GM23338 (cell line): ENCODE measurements around the gene RAB40B. TPM values are rescaled to one million over a fixed set of nuclear protein-coding genes. Genes with fewer than 3 reads are reported as not detected.

Experiments
- ATAC-seq: fragments of 200-7000 bp; cut with Tn5 transposase; 3 replicates; pipeline ENCODE4 v1.9.1; 2020
- DNase-seq: peaks from one replicate; pipeline ENCODE4 v3.0.0-alpha.2; 2015; ENCODE audit warnings: low spot score
- H2AFZ ChIP-seq: fragments of 200-600 bp; sonication (generic); 2 replicates; pipeline ENCODE4 v1.8.0; 2016; ENCODE audit warnings: antibody characterized with exemption, mild to moderate bottlenecking, moderate library complexity
- H3F3A ChIP-seq: fragments of 200-600 bp; sonication (generic); replicated peaks from 2 replicates; pipeline ENCODE4 v1.8.0; 2017; ENCODE audit warnings: antibody characterized with exemption, mixed run types, low read depth
- H3K27ac ChIP-seq: fragments of 200-600 bp; sonication (generic); 2 replicates; pipeline ENCODE4 v1.6.1; 2016; ENCODE audit warnings: low read depth
- H3K27me3 ChIP-seq: fragments of 200-600 bp; sonication (generic); 2 replicates; pipeline ENCODE4 v1.8.0; 2016; ENCODE audit warnings: mild to moderate bottlenecking, mixed run types, moderate library complexity; ENCODE audit not compliant: insufficient read depth
- H3K36me3 ChIP-seq: fragments of 200-600 bp; sonication (generic); 2 replicates; pipeline ENCODE4 v1.8.0; 2016; ENCODE audit warnings: mild to moderate bottlenecking; ENCODE audit not compliant: insufficient read depth
- H3K4me1 ChIP-seq: fragments of 200-600 bp; sonication (generic); 2 replicates; pipeline ENCODE4 v1.8.0; 2016; ENCODE audit warnings: mild to moderate bottlenecking, moderate library complexity; ENCODE audit not compliant: insufficient read depth
- H3K4me2 ChIP-seq: fragments of 200-600 bp; sonication (generic); 2 replicates; pipeline ENCODE4 v1.7.1; 2017; ENCODE audit warnings: mixed run types
- H3K4me3 ChIP-seq: fragments of 200-600 bp; sonication (generic); 2 replicates; pipeline ENCODE4 v1.6.1; 2016; ENCODE audit warnings: mixed run types
- H3K79me2 ChIP-seq: fragments of 200-600 bp; sonication (generic); replicated peaks from 2 replicates; pipeline ENCODE4 v1.8.0; 2017; ENCODE audit warnings: mild to moderate bottlenecking; ENCODE audit not compliant: insufficient read depth
- H3K9me2 ChIP-seq: fragments of 200-600 bp; sonication (generic); 2 replicates; pipeline ENCODE4 v1.8.0; 2017; ENCODE audit not compliant: insufficient read depth
- H4K20me1 ChIP-seq: fragments of 200-600 bp; sonication (generic); replicated peaks from 2 replicates; pipeline ENCODE4 v1.8.0; 2017; ENCODE audit warnings: mild to moderate bottlenecking; ENCODE audit not compliant: insufficient read depth
- H3K27ac Mint-ChIP-seq: 2 replicates; pipeline ENCODE4 v1.8.0; 2020; ENCODE audit warnings: inconsistent platforms, mild to moderate bottlenecking, moderate library complexity, mixed read lengths
- H3K27me3 Mint-ChIP-seq: 3 replicates; pipeline ENCODE4 v1.8.0; 2022; ENCODE audit warnings: low read depth, mild to moderate bottlenecking, moderate library complexity, mixed read lengths, inconsistent platforms; ENCODE audit not compliant: insufficient read depth, poor library complexity
- H3K36me3 Mint-ChIP-seq: 3 replicates; pipeline ENCODE4 v1.8.0; 2021; ENCODE audit warnings: low read depth, mild to moderate bottlenecking, inconsistent platforms, moderate library complexity, mixed read lengths
- H3K4me1 Mint-ChIP-seq: 3 replicates; pipeline ENCODE4 v1.8.0; 2020; ENCODE audit warnings: mild to moderate bottlenecking, inconsistent platforms, mixed read lengths
- H3K4me3 Mint-ChIP-seq: 3 replicates; pipeline ENCODE4 v1.8.0; 2021; ENCODE audit warnings: moderate library complexity, mild to moderate bottlenecking, inconsistent platforms, mixed read lengths
- H3K9me3 Mint-ChIP-seq: 3 replicates; pipeline ENCODE4 v1.8.0; 2020; ENCODE audit warnings: moderate library complexity, mild to moderate bottlenecking, inconsistent platforms, mixed read lengths
- CREB1 ChIP-seq: fragments of 250-450 bp; sonication (Bioruptor Pico); IDR thresholded peaks from 2 replicates; pipeline ENCODE4 v1.5.0; 2020; ENCODE audit warnings: low read depth, mild to moderate bottlenecking, moderate library complexity
- CTCF ChIP-seq, 2 experiments: fragments of 200-600 bp in 1 of 2; sonication (generic) in 1 of 2; conservative IDR thresholded peaks; 2 replicates each; pipeline versions ENCODE4 v1.5.1 to v1.6.1; 2016 to 2017; ENCODE audit warnings: antibody characterized with exemption in 2 of 2, low read depth in 2 of 2, mild to moderate bottlenecking in 2 of 2, moderate library complexity in 1 of 2
- ETS1 ChIP-seq: IDR thresholded peaks from 2 replicates; pipeline ENCODE4 v1.6.1; 2016; ENCODE audit warnings: antibody characterized with exemption
- EZH2 ChIP-seq: fragments of 200-600 bp; sonication (generic); IDR thresholded peaks from one replicate; pipeline ENCODE4 v1.8.0; 2017; ENCODE audit warnings: antibody characterized with exemption, mild to moderate bottlenecking, low read depth; ENCODE audit not compliant: unreplicated experiment
- JUNB ChIP-seq: IDR thresholded peaks from one replicate; pipeline ENCODE4 v1.6.1; 2016; ENCODE audit warnings: antibody characterized with exemption; ENCODE audit not compliant: unreplicated experiment
- NANOG ChIP-seq: IDR thresholded peaks from 2 replicates; pipeline ENCODE4 v1.6.1; 2016; ENCODE audit warnings: antibody characterized with exemption, borderline replicate concordance
- STAT1 ChIP-seq: IDR thresholded peaks from one replicate; pipeline ENCODE4 v1.6.1; 2016; ENCODE audit warnings: antibody characterized with exemption; ENCODE audit not compliant: unreplicated experiment
- ZNF114 ChIP-seq: fragments of 250-450 bp; sonication (Bioruptor Pico); IDR thresholded peaks from 2 replicates; pipeline ENCODE4 v1.5.0; 2020; ENCODE audit warnings: mild to moderate bottlenecking, moderate library complexity
- ZNF462 ChIP-seq: fragments of 250-450 bp; sonication (Bioruptor Pico); IDR thresholded peaks from 2 replicates; pipeline ENCODE4 v1.5.0; 2020; ENCODE audit warnings: mild to moderate bottlenecking, moderate library complexity
- polyA plus RNA-seq: library from polyadenylated mRNA; unstranded; fragments of >200 nt; fragmentation: Nextera tagmentation; extraction: Ambion mirVana; gene quantifications from 2 replicates; pipeline ENCODE4 v1.2.1, GENCODE V29; 2016
- total RNA-seq: library from RNA; depleted of rRNA; stranded (reverse); fragments of >200 nt; shearing (Covaris generic); gene quantifications from 2 replicates; pipeline ENCODE4 v1.2.3, GENCODE V29; 2014

The RAB40B gene
- total and polyA plus RNA-seq, 2 experiments from 2014 or later = 4.2 to 5.2 TPM

- ATAC-seq = no peak
- Histone ChIP-seq H4K20me1 (no peaks in the 10 kb centered on the region), H2AFZ (no peak overlapping the region), H3K4me1 (no peaks in the 10 kb centered on the region), H3K79me2 (no peaks in the 10 kb centered on the region), H3K27me3 (no peaks in the 10 kb centered on the region), H3K27ac (no peak overlapping the region), H3K4me2 (no peak overlapping the region), H3K9me2 (no peaks in the 10 kb centered on the region), H3K4me3 (no peak overlapping the region), H3K36me3 (no peaks in the 10 kb centered on the region), H3F3A (0 out of 2 replicates have a peak, but pooled peaks cover 2% of the 10 kb centered on the region)
- DNase-seq = no peak
- peaks cover 8% of the 10 kb centered on the region for H3K27me3 Mint-ChIP-seq
- no peak for TF ChIP-seq STAT1
- TF ChIP-seq ZNF114 (CRISPR knock-in tag) = no peak
- no peak for TF ChIP-seq ETS1
- TF ChIP-seq CREB1 = no peak
- no peak for TF ChIP-seq CTCF (conservative IDR thresholded peaks at IDR 0.05; ENCODE audit: low read depth in 2 of 2)
- no peak for TF ChIP-seq EZH2
- no peak for TF ChIP-seq NANOG
- no peak for TF ChIP-seq ZNF462 (CRISPR knock-in tag)
- no peak for TF ChIP-seq JUNB
- H3K4me1 Mint-ChIP-seq = peaks cover 4% of the 10 kb centered on the region; the same call in 2 of the 3 replicates
- no peak overlapping the region for H3K4me3 Mint-ChIP-seq
- no peak overlapping the region for H3K27ac Mint-ChIP-seq
- H3K9me3 Mint-ChIP-seq = no peaks in the 10 kb centered on the region
- no peaks in the 10 kb centered on the region; the same call in 2 of the 3 replicates for H3K36me3 Mint-ChIP-seq
Measured at GRCh38 chr17:82670661-82671450, 27.6 kb downstream of the RAB40B start.
